Measurements from ENCODE around the gene AOC2. TPM values are rescaled to one million over a fixed set of nuclear protein-coding genes. Genes with fewer than 3 reads are reported as not detected.

Gene AOC2, protein sequence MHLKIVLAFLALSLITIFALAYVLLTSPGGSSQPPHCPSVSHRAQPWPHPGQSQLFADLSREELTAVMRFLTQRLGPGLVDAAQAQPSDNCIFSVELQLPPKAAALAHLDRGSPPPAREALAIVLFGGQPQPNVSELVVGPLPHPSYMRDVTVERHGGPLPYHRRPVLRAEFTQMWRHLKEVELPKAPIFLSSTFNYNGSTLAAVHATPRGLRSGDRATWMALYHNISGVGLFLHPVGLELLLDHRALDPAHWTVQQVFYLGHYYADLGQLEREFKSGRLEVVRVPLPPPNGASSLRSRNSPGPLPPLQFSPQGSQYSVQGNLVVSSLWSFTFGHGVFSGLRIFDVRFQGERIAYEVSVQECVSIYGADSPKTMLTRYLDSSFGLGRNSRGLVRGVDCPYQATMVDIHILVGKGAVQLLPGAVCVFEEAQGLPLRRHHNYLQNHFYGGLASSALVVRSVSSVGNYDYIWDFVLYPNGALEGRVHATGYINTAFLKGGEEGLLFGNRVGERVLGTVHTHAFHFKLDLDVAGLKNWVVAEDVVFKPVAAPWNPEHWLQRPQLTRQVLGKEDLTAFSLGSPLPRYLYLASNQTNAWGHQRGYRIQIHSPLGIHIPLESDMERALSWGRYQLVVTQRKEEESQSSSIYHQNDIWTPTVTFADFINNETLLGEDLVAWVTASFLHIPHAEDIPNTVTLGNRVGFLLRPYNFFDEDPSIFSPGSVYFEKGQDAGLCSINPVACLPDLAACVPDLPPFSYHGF
- 0.55 and 0.84 TPM in 2 replicates for total RNA-seq

DNA sequence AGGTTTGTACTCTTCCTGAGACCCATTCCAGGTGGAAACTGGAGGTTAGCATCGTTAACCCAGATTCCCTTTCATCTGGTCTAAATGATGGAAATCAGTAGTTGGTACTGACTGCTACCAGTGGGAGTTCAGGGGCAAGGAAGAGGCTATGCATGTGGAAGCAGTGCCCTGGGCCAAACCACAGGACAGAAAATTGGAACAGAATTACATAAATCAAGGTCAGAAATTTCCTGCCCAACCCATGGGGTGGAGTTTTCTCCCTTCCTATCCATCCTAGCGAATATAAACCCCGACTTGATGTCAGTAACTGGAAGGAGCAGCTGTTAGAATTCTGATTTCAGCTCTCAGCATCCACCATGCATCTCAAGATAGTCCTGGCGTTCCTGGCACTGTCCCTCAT lies at the start of gene AOC2:
TSS of gene AOC2 (plus strand) at position 310 of the 400 bp plus-strand sequence. CDS start at position 357, 47 bp downstream.

DNA sequence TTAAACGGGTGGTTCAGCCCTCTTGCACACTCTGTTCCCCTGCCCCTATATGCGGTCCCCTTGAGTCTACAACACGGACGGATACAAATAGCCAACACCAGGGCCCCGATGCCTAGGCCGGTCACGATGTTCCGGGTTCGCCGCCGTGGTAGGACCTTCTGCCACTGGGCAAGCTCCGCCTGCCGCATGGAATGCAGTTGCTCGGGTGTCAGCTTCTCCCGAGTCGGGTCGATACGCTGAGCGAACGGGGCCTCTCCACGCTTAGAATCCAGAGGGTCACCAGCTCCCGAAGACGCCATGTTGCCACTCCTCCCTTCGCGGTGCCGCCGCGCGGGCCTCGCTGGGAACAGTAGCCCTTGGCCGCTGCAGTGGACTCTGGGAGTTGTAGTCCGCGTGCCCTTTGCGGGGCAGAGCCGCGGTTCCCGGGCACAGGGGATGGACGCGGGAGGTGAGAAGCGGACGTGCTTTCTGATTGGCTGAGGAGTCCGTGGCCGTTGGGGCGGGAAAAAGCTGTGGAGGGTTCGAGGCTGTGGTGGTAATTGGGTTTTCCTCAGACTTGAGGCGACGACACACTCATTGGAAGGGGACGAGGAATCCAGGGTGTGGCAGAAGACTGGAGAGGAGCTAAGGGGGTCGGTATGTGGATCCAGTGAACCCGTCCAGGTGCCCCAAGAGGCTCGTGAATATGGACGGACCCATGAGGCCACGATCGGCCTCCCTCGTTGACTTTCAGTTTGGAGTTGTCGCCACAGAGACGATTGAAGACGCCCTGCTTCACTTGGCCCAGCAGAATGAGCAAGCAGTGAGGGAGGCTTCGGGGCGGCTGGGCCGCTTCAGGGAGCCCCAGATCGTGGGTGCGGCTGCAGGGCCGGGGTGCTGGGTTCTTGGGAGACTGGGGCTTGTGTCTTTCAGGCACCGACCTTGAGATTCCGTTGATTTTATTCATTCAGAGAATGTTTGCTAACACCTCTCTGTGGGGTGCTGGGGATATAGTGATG lies 45.7 kb upstream of the AOC2 start, which contains the start of the genes CNTD1 and COA3:
TSS of gene CNTD1 (plus strand) at position 479 of the 998 bp plus-strand sequence. CDS start at position 686, 207 bp downstream.
TSS of gene COA3 (minus strand) at position 322 of the 998 bp plus-strand sequence. CDS start at position 299, 23 bp downstream.

DNA sequence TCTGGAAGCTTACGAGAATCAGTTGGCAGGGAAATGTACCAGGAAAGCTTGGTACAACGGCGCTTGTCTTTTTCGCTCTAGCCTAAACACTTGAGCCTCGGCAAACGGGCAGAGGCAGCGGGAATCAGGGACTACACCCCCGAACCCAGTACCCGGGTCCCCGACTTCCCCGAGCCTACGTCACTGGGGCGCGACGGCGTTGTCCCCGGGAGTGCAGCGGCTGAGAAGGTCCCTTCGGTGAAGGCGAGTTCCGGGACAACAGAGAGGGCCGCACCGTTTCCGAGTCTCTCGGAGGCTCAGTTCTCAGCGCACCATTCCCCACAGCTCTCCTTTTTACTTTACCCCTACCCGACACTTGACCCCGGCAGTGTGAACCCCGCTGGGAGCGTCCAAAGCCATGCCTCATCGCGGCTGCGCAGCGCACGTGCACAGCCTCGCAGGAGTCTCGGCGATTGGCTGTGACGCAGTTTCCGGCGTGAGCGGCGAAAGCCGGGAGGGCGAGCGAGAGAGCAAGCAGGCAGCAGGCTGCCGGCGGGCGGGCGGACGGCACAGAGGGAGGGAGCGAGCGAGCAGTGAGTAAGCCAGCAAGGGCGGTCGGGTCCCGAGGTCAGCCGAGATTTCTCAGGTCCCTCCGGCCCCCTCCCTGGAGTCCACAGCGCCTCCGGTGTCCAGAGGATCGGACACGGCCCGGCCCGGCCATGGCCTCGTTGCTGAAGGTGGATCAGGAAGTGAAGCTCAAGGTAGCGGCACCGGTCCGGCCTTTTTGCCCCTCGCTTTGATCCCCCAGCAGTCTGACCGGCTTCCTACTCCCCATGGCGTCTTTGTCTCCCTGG lies 11.2 kb upstream of the AOC2 start, which contains the start of gene PSME3:
TSS of gene PSME3 (plus strand) at position 464 of the 833 bp plus-strand sequence. CDS start at position 699, 235 bp downstream.

DNA sequence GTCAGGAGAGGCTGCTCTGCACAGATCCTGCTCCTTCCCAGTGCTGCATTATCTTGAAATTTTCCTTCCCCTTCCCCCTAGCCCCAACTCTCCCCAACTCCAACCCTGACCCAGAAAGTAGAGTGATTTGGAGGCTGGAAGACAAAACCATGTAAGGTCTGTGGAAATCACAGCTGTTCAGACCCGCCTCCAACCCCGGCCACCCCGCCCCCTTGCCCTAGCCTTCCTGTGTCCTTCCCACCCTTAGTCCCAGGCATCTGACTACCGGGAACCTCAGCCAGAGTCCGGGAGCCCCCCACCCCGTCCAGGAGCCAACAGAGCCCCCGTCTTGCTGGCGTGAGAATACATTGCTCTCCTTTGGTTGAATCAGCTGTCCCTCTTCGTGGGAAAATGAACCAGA lies 6.6 kb downstream of the AOC2 start, which contains the start of gene AOC3:
TSS of gene AOC3 (plus strand) at position 246 of the 400 bp plus-strand sequence. CDS start at position 391, 145 bp downstream.

Other genes starting within 250 kb of the AOC2 start
- gene RETREG3, start 235.2 kb upstream of the AOC2 start, total RNA-seq, result 42.8 and 63.2 TPM in 2 replicates
- 81.3 and 122 TPM in 2 replicates for gene TUBG1, start 234.9 kb upstream of the AOC2 start, total RNA-seq
- 10.6 and 12.9 TPM in 2 replicates for gene TUBG2, start 185.3 kb upstream of the AOC2 start, total RNA-seq
- 24.2 and 29.9 TPM in 2 replicates for gene PLEKHH3, start 167.6 kb upstream of the AOC2 start, total RNA-seq
- 0.16 TPM in 1 of 2 replicates, not detected in the other for gene CCR10, start 162.7 kb upstream of the AOC2 start, total RNA-seq
- gene CNTNAP1, start 162.0 kb upstream of the AOC2 start, total RNA-seq, result 3.2 and 4.6 TPM in 2 replicates
- 5.0 and 12.8 TPM in 2 replicates for gene EZH1, start 99.5 kb upstream of the AOC2 start, total RNA-seq
- 2.3 TPM in 1 of 2 replicates, not detected in the other for gene RAMP2, start 83.4 kb upstream of the AOC2 start, total RNA-seq
- 111 and 147 TPM in 2 replicates for gene VPS25, start 71.1 kb upstream of the AOC2 start, total RNA-seq
- gene WNK4, start 64.0 kb upstream of the AOC2 start, total RNA-seq, result 2.1 and 6.2 TPM in 2 replicates
- gene COA3, start 45.9 kb upstream of the AOC2 start, total RNA-seq, result 57.3 and 83.3 TPM in 2 replicates
- not detected in 2 replicates for gene CNTD1, start 45.7 kb upstream of the AOC2 start, total RNA-seq
- 77.5 and 93.3 TPM in 2 replicates for gene BECN1, start 20.3 kb upstream of the AOC2 start, total RNA-seq
- gene PSME3, start 11.2 kb upstream of the AOC2 start, total RNA-seq, result 80.7 and 143 TPM in 2 replicates
- 0.08 and 0.31 TPM in 2 replicates for gene AOC3, start 6.6 kb downstream of the AOC2 start, total RNA-seq
- not detected in 2 replicates for gene G6PC1, start 56.2 kb downstream of the AOC2 start, total RNA-seq
- 25.8 and 40.6 TPM in 2 replicates for gene AARSD1, start 119.9 kb downstream of the AOC2 start, total RNA-seq
- gene PTGES3L, start 135.5 kb downstream of the AOC2 start, total RNA-seq, result 0.19 TPM in 1 of 2 replicates, not detected in the other
- gene RUNDC1, start 136.0 kb downstream of the AOC2 start, total RNA-seq, result 8.2 and 9.3 TPM in 2 replicates
- gene RPL27, start 153.8 kb downstream of the AOC2 start, total RNA-seq, result 2,008 and 2,439 TPM in 2 replicates
- 9.9 and 16.0 TPM in 2 replicates for gene IFI35, start 162.2 kb downstream of the AOC2 start, total RNA-seq
- 116 and 173 TPM in 2 replicates for gene VAT1, start 177.8 kb downstream of the AOC2 start, total RNA-seq
- gene RND2, start 180.7 kb downstream of the AOC2 start, total RNA-seq, result 0.08 and 0.23 TPM in 2 replicates

Measured in hair follicular keratinocyte (primary cell).